Stimulated activated CD4-positive, alpha-beta T cell treated with anti-CD3 and anti-CD28 coated beads, Interleukin-12 subunit alpha, Interleukin-12 subunit beta, amount 100 ng/mL, for 24 hours (primary cell): Measurements from ENCODE around the gene SATL1.
"Not testable (repeated sequence)": the region's sequence is repeated elsewhere in the genome, so short reads cannot be mapped to it uniquely, and the experiment has no call there.

ENCODE experiments used
- DNase-seq, 2 experiments: peaks; one replicate each; pipeline ENCODE4 v3.0.0-alpha.2; 2020; ENCODE audit warnings: low read depth in 2 of 2

Gene SATL1

DNA sequence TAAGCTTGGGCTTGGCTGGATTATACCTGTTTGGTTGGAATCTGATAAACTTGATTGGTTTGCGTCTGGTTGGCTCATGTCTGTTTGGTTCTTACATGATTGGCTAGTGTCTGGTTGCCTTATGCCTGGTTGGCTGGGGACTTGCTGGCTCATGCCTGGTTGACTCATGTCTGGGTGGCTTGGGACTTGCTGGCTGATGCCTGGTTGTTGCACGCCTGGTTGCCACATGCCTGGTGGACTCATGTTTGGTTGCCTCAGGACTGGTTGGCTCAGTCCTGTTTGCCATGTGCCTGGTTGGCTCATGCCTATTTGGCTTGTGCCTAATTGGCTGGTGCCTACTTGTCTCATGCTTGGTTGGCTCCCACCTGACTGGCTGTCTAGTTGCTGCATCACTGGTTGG lies 135.4 kb downstream of the SATL1 start:
- no peak for DNase-seq

DNA sequence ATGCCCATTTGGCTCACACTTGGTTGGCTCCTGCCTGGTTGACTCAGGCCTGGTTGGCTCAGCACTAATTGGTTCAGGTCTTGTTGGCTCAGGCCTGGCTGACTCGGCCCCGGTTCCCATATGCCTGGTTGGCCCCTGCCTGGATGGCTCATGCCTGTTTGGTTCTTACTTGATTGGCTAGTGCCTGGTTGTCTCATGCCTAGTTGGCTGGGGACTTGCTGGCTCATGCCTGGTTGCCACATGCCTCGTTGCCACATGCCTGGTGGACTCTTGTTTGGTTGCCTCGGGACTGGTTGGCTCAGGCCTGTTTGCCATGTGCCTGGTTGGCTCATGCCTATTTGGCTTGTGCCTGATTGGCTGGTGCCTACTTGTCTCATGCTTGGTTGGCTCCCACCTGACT lies 136.2 kb downstream of the SATL1 start:
- DNase-seq, result no peak

DNA sequence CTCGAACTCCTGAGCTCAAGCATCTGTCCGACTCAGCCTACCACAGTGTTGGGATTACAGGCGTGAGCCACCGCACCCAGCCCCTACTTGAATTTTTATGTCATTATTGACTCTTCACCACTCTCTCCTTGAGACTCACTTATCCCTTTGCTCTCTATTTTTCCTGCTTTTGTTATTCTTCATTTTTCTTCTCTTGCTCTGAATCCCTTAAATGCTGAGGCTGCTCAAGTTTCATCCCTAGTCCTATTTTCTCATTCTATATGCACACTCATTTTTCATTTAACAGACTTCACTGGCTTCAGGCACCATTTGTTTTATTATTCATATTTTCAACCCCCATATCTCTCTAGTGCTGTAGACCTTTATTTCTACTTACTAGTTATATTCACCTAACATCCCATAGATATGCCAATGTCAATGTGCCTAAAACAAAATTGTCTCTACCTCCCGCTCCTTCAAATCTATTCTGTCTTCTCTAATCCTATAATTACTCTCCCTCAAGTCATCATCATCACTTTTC lies 154.2 kb downstream of the SATL1 start:
- DNase-seq, result no peak

DNA sequence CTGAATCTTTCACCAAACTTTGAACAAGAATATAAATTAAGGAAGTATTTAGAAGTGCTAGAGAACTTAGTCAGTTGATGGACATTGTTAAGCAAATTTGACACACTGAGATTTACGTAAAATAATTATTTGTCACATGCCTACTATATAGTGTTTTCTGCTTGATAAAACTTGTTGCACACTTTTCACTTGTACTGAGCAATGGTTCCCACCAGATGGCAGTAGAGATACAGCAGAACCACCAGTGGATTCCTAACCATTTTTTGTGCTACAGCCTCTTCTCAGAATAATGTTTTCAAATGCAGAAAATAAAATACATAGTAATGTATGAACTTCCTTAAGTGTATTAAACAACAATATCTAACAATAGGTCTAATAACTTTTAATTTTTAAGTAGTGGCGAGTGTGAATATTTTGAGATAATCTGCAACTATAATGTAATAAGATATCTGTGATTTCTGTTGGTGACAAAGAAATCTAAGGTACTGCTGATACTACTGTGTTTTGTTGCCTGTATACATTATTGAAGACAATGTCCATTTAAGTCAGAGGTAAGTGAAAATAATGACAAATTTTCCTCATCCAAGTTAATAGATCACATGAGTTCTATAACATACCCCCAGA lies 158.7 kb downstream of the SATL1 start:
- DNase-seq, result no peak

DNA sequence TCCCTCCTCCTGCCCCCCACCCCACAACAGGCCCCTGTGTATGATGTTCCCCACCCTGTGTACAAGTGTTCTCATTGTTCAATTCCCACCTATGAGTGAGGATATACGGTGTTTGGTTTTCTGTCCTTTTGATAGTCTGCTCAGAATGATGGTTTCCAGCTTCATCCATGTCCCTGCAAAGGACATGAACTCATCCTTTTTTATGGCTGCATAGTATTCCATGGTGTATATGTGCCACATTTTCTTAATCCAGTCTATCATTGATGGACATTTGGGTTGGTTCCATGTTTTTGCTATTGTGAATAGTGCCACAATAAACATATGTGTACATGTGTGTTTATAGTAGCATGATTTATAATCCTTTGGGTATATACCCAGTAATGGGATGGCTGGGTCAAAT lies 166.3 kb downstream of the SATL1 start:
- DNase-seq, result not testable (repeated sequence)

DNA sequence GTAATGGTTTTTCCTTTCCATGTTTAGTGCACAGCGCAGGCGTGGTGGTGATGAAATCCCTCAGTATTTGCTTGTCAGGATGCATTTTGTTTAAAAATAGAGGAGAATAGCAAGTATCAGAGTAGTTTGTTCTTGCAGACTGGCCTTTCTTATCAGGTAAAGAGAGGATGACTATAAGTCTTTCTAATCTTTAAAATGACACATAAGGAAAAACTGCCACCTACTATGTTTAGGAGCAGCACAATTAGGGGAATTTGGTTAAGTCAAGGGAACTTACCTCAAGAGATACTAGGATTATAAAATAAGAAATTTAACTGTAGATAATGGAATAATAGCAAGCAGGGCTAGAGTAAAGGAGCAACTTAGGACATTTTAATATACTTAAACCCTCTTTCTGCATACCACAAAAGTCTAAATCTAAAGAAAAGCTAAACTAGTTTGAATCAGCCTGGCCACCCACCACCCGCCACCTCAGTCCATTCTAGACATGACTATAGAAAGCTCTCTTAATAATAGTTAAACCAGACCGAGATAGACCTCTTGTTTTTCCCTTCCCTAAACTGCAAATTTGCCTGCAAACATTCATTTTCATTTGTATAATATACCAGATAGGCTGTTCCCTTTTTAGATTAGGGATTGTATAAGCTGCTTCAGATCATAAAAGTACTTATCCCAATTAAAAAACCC lies 177.9 kb downstream of the SATL1 start:
- DNase-seq, result no peak

DNA sequence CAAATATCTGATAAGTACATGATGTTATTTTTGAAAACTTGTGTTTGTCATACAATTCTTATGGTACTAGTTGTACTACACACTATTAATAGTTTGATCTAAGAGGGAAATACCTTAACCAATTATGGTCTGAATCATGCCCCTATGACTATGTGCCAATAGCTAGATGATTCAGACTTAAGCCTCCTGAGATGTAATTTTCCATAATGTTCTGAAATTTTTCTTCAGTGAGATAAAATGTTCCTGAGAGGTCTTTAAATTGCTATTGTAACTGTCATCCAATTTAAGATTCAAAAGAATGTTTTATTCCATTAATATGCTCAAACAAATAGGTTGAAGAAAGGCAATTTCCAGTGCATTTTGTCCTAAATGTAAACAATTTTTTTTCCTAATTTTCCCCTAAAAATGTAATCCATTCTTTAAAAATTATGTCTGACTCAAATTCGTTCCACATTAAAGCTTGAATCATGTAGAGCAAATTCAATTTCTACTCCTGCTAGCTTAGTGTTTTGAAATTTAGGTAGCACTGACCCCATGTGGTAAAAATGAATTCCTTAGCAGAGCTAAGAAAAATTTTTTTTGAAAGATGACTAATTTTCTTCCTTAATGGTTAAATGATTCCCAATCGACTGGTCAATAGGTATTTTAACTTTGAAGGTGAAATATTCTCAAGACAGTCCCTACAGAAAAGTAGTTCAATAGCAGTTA lies 190.8 kb downstream of the SATL1 start:
- no peak for DNase-seq

DNA sequence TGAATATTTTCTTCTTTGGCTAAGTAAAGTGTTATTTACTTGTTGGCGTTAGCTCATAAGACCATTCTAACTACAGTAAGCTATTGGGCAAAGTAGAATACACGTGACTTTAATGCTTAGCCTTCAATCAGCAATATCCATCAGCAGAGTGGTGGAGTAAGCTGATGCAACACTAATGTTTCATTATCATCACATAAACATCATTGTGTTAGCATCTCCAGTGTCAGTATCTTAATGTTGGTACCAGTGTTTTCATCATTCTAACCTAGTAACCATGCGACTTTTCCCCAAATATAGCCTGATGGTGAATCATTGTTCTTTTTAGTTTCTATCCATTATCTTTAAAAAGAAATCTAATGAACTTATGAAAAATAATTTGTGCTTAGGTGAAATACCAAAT lies 191.4 kb downstream of the SATL1 start:
- DNase-seq, result no peak

DNA sequence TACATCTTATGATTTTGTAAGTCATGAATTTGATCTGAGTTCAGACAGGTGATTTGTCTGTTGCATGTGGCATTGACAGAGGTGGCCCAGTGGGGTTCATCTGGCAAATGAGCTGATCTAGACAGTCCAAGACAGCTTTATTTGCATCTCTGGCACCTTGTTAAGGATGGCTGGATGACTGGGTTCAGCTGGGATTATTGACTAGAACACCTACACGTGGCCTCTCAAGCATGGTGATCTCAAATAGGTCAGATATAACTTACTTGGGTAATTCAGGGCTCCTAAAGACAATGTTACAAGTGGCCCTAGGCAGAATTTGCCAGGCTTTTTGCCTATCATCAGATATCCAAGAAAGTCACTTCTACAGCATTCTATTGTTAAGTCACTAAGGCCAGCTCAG lies 192.0 kb downstream of the SATL1 start:
- no peak for DNase-seq
